Measurements from ENCODE around the gene HNRNPH1.

- no peak for TF ChIP-seq POLR2A (IDR thresholded peaks at IDR 0.05; ENCODE audit: low read length)
- TF ChIP-seq GATA1 (IDR thresholded peaks at IDR 0.05; ENCODE audit: low read depth, low read length) = no peak
These were observed 17.2 kb downstream of the HNRNPH1 start for GRCh38 chr5:179606071-179606909.

Data from erythroblast (primary cell).